Endodermal cell (in vitro differentiated cells): ENCODE results near the gene SLC5A1. TPM values are rescaled to one million over a fixed set of nuclear protein-coding genes. Genes with fewer than 3 reads are reported as not detected.

Source experiments
- DNase-seq: peaks from one replicate; pipeline ENCODE4 v3.0.0-alpha.2; 2017
- H3K27ac ChIP-seq: 2 replicates; pipeline ENCODE4 v1.5.1; 2013; ENCODE audit warnings: mild to moderate bottlenecking, low read depth, low read length, moderate library complexity
- H3K27me3 ChIP-seq: 2 replicates; pipeline ENCODE4 v1.6.1; 2013; ENCODE audit warnings: mild to moderate bottlenecking, low read length, moderate library complexity; ENCODE audit not compliant: insufficient read depth, control insufficient read depth, poor library complexity, severe bottlenecking
- H3K36me3 ChIP-seq: 2 replicates; pipeline ENCODE4 v1.7.0; 2013; ENCODE audit warnings: mild to moderate bottlenecking, low read length, moderate library complexity; ENCODE audit not compliant: control insufficient read depth, insufficient read depth
- H3K4me1 ChIP-seq: one replicate; pipeline ENCODE4 v1.7.0; 2013; ENCODE audit warnings: low read length; ENCODE audit not compliant: control insufficient read depth, insufficient read depth
- H3K4me3 ChIP-seq: 2 replicates; pipeline ENCODE4 v1.5.1; 2013; ENCODE audit warnings: mild to moderate bottlenecking, low read length, moderate library complexity
- H3K9ac ChIP-seq: 2 replicates; pipeline ENCODE4 v1.6.1; 2013; ENCODE audit warnings: mild to moderate bottlenecking, low read length, moderate library complexity; ENCODE audit not compliant: poor library complexity, severe bottlenecking; ENCODE audit errors: extremely low read depth
- H3K9me3 ChIP-seq: 2 replicates; pipeline ENCODE4 v1.6.1; 2013; ENCODE audit warnings: mild to moderate bottlenecking, low read length, moderate library complexity; ENCODE audit not compliant: control insufficient read depth
- H3K27ac Mint-ChIP-seq: 2 replicates; pipeline ENCODE4 v1.8.0; 2020; ENCODE audit warnings: mixed read lengths
- H3K27me3 Mint-ChIP-seq: 2 replicates; pipeline ENCODE4 v1.8.0; 2021; ENCODE audit warnings: mild to moderate bottlenecking, mixed read lengths; ENCODE audit not compliant: insufficient read depth
- H3K36me3 Mint-ChIP-seq: 2 replicates; pipeline ENCODE4 v1.8.0; 2020; ENCODE audit warnings: low read depth, mixed read lengths
- H3K4me1 Mint-ChIP-seq: 2 replicates; pipeline ENCODE4 v1.8.0; 2020; ENCODE audit warnings: mixed read lengths
- H3K4me3 Mint-ChIP-seq: 2 replicates; pipeline ENCODE4 v1.8.0; 2020; ENCODE audit warnings: mild to moderate bottlenecking, moderate library complexity, mixed read lengths
- H3K9me3 Mint-ChIP-seq: 2 replicates; pipeline ENCODE4 v1.8.0; 2020; ENCODE audit warnings: mild to moderate bottlenecking, mixed read lengths
- WGBS, 2 experiments: methylation state at CpG; one replicate each; pipeline versions ENCODE4 v1.1.5 to v1.1.7; 2013; ENCODE audit warnings: missing lambda C conversion rate in 2 of 2, mixed read lengths in 1 of 2; ENCODE audit not compliant: insufficient coverage in 1 of 2, insufficient read length in 1 of 2; 5-methylcytosine and 5-hydroxymethylcytosine counted together
- total RNA-seq, 2 donors: library from RNA; stranded (reverse); fragmentation: NEBNext Ultra II Directional in 1 of 2; extraction: Animal tissue kit (Norgen Biotek cat#: 25700) in 1 of 2; gene quantifications; 2 replicates in 1 of 2; 3 replicates in 1 of 2; pipeline ENCODE4 v1.2.1, GENCODE V29; 2021
- TF ChIP-seq, protein P1 (sequence below): fragments of 200-600 bp; sonication (generic); conservative IDR thresholded peaks from 2 replicates; pipeline ENCODE4 v1.5.0; 2021; ENCODE audit warnings: antibody characterized with exemption, mild to moderate bottlenecking

The SLC5A1 gene
- total RNA-seq, 2 donors from 2014 or later = not detected

GRCh38 chr22:32052936-32053791, 10.1 kb downstream of the SLC5A1 start:
- Histone ChIP-seq H3K9me3 (no peaks in the 10 kb centered on the region), H3K27ac (no peak overlapping the region), H3K4me1 (peaks cover 3% of the 10 kb centered on the region), H3K36me3 (no peaks in the 10 kb centered on the region), H3K4me3 (no peak overlapping the region), H3K27me3 (peaks cover 50% of the 10 kb centered on the region), H3K9ac (no peak overlapping the region)
- no peak for DNase-seq
- Mint-ChIP-seq H3K27me3 (peaks cover 48% of the 10 kb centered on the region), H3K4me3 (no peak overlapping the region), H3K27ac (no peak overlapping the region), H3K4me1 (peaks cover 25% of the 10 kb centered on the region), H3K9me3 (no peaks in the 10 kb centered on the region), H3K36me3 (no peaks in the 10 kb centered on the region)
- TF ChIP-seq, protein P1, sequence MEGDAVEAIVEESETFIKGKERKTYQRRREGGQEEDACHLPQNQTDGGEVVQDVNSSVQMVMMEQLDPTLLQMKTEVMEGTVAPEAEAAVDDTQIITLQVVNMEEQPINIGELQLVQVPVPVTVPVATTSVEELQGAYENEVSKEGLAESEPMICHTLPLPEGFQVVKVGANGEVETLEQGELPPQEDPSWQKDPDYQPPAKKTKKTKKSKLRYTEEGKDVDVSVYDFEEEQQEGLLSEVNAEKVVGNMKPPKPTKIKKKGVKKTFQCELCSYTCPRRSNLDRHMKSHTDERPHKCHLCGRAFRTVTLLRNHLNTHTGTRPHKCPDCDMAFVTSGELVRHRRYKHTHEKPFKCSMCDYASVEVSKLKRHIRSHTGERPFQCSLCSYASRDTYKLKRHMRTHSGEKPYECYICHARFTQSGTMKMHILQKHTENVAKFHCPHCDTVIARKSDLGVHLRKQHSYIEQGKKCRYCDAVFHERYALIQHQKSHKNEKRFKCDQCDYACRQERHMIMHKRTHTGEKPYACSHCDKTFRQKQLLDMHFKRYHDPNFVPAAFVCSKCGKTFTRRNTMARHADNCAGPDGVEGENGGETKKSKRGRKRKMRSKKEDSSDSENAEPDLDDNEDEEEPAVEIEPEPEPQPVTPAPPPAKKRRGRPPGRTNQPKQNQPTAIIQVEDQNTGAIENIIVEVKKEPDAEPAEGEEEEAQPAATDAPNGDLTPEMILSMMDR = no peak
- 91% methylated on average over 5 of the region's 5 CpGs; no CpG with 5 or more reads in 1 of the 2 experiments for WGBS, 2 experiments

DNA sequence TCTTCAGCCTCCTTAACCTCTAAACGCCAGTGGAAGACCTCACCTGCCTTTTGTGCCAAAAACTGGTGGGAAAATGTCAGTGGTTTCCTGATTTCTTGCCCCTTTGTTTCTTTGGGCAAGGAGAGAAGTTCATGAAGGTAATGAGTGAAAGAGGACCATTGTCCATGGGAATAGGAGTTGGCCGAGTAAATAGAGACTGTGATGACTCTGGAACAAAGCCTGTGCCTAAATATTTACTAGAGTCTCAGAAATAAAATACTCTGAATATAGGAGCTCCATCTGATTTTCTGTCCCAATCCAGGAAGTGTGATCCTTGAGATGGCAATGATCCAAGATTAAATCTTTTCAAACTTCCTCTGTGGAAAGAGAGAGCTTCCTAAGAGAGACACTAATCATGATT, 12.0 kb downstream of the SLC5A1 start:
- WGBS, 2 experiments = 91 to 100% methylated on average over 2 of the region's 2 CpGs
- Mint-ChIP-seq H3K27ac (no peak overlapping the region), H3K4me3 (no peak overlapping the region), H3K9me3 (no peaks in the 10 kb centered on the region), H3K27me3 (peaks cover 46% of the 10 kb centered on the region), H3K4me1 (peaks cover 33% of the 10 kb centered on the region), H3K36me3 (no peaks in the 10 kb centered on the region)
- no peaks in the 10 kb centered on the region for H3K9me3 ChIP-seq
- H3K27me3 ChIP-seq = peaks cover 41% of the 10 kb centered on the region
- H3K27ac ChIP-seq = no peak overlapping the region
- peaks cover 11% of the 10 kb centered on the region for H3K4me1 ChIP-seq
- no peak overlapping the region for H3K4me3 ChIP-seq
- TF ChIP-seq, protein P1 = no peak
- H3K36me3 ChIP-seq = no peaks in the 10 kb centered on the region
- no peak overlapping the region for H3K9ac ChIP-seq
- DNase-seq = no peak

DNA sequence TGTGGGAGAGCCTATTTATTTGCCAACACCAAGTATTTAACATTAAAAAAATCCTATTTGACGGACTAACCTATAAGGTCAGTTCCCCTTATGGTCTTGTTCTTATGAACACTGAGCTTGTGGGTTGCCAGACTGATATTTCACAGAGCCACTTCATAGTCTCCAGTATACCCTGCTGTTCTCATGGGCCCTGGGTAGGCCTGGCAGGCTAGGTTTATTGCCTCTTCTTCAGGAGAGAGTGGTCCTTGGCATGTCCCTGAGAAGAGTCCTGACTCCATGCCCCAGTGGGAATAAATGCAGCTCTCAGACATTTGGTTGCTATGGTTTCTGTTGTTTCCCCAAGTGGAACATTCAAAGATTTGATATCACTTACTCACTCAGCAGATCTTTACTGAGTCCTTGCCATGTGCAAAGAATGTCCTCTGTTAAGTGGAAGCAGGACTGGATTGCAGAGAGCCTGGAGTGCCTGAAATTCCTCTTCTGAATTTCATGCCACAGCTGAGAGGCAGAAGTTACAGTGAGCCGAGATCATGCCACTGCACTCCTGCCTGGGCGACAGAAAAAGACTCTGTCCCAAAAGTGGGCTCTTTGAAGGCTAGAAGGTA, 15.7 kb downstream of the SLC5A1 start:
- H3K27ac Mint-ChIP-seq = no peak overlapping the region
- TF ChIP-seq, protein P1 = no peak
- peaks cover 39% of the 10 kb centered on the region for H3K27me3 Mint-ChIP-seq
- no peaks in the 10 kb centered on the region for H3K9me3 ChIP-seq
- no peak overlapping the region for H3K4me3 Mint-ChIP-seq
- H3K27me3 ChIP-seq = peaks cover 21% of the 10 kb centered on the region
- H3K36me3 Mint-ChIP-seq = no peaks in the 10 kb centered on the region
- H3K4me1 ChIP-seq = peaks cover 9% of the 10 kb centered on the region
- no peak overlapping the region for H3K27ac ChIP-seq
- peaks cover 8% of the 10 kb centered on the region for H3K4me1 Mint-ChIP-seq
- no peak overlapping the region for H3K4me3 ChIP-seq
- H3K9me3 Mint-ChIP-seq = no peaks in the 10 kb centered on the region
- H3K9ac ChIP-seq = no peak overlapping the region
- WGBS, 2 experiments = 91 to 94% methylated on average over 3 of the region's 3 CpGs
- no peak for DNase-seq
- H3K36me3 ChIP-seq = no peaks in the 10 kb centered on the region
